Lower lobe of right lung (tissue), 2 donors: ENCODE results near the gene DPY19L1. TPM values are rescaled to one million over a fixed set of nuclear protein-coding genes. Genes with fewer than 3 reads are reported as not detected.
A peak's percentile ranks its signal among the peaks of the same experiment; 100 is the strongest.

Source experiments
- ATAC-seq, 2 donors: fragments of 200-7000 bp; cut with Tn5 transposase; one replicate each; pipeline ENCODE4 v1.9.1; 2020 to 2022; ENCODE audit warnings: mild to moderate bottlenecking in 2 of 2, moderate library complexity in 2 of 2
- DNase-seq: peaks from one replicate; pipeline ENCODE4 v3.0.0-alpha.2; 2020
- H3K27ac ChIP-seq: fragments of 200-600 bp; one replicate; pipeline ENCODE4 v1.8.0; 2022
- H3K27me3 ChIP-seq: fragments of 200-600 bp; one replicate; pipeline ENCODE4 v1.8.0; 2022; ENCODE audit warnings: low read depth
- H3K36me3 ChIP-seq: fragments of 200-600 bp; one replicate; pipeline ENCODE4 v1.8.0; 2022; ENCODE audit warnings: mild to moderate bottlenecking
- H3K4me1 ChIP-seq: fragments of 200-600 bp; one replicate; pipeline ENCODE4 v1.8.0; 2022
- H3K4me3 ChIP-seq: fragments of 200-600 bp; one replicate; pipeline ENCODE4 v1.8.0; 2022; ENCODE audit warnings: mild to moderate bottlenecking
- H3K9me3 ChIP-seq: fragments of 200-600 bp; one replicate; pipeline ENCODE4 v1.8.0; 2022
- CTCF ChIP-seq: fragments of 200-600 bp; IDR thresholded peaks from one replicate; pipeline ENCODE4 v1.8.0; 2022; ENCODE audit warnings: antibody characterized with exemption, mild to moderate bottlenecking
- intact Hi-C: fragments of 100-400 bp; cut with DNase I; formaldehyde crosslinking; loops from one replicate; pipeline ENCODE4 v1.11.0; 2022
- total RNA-seq: library from RNA; stranded (reverse); fragmentation: NEBNext Ultra II Directional; extraction: Animal tissue kit (Norgen Biotek cat#: 25700); gene quantifications from one replicate; pipeline ENCODE4 v1.2.1, GENCODE V29; 2021
- donor health status: DM: no; HTN: yes; CAD: no; lungs with severe emphysema.

Gene DPY19L1
- total RNA-seq, 1 donor from 2014 or later: 38.4 TPM

- Histone ChIP-seq H3K27ac (no peak overlapping the region), H3K9me3 (no peaks in the 10 kb centered on the region), H3K36me3 (no peaks in the 10 kb centered on the region), H3K27me3 (no peaks in the 10 kb centered on the region), H3K4me1 (no peaks in the 10 kb centered on the region), H3K4me3 (no peak overlapping the region)
- intact Hi-C loops: no loop called here
- TF ChIP-seq CTCF: no peak
- peak in 1 of 2 donors; percentile 43 for ATAC-seq
- DNase-seq: no peak
Observed at GRCh38 chr7:35026150-35026549, 11.1 kb downstream of the DPY19L1 start.

- Histone ChIP-seq H3K27me3 (no peaks in the 10 kb centered on the region), H3K4me1 (no peaks in the 10 kb centered on the region), H3K27ac (no peak overlapping the region), H3K4me3 (no peak overlapping the region), H3K36me3 (no peaks in the 10 kb centered on the region), H3K9me3 (no peaks in the 10 kb centered on the region)
- ATAC-seq: no peak
- no peak for TF ChIP-seq CTCF
- intact Hi-C loops: no loop called here
- no peak for DNase-seq
Observed at GRCh38 chr7:35025369-35025870, 11.9 kb downstream of the DPY19L1 start.

- Histone ChIP-seq H3K9me3 (no peaks in the 10 kb centered on the region), H3K36me3 (no peaks in the 10 kb centered on the region), H3K4me3 (no peak overlapping the region), H3K27me3 (no peaks in the 10 kb centered on the region), H3K4me1 (no peaks in the 10 kb centered on the region), H3K27ac (no peak overlapping the region)
- no peak for DNase-seq
- intact Hi-C loops: no loop called here
- no peak for ATAC-seq
- TF ChIP-seq CTCF: no peak
Observed at GRCh38 chr7:35024298-35024697, 13.0 kb downstream of the DPY19L1 start.

- intact Hi-C loops: no loop called here
- H3K36me3 ChIP-seq: no peaks in the 10 kb centered on the region
- H3K27ac ChIP-seq: no peak overlapping the region
- ATAC-seq (no peak), DNase-seq (no peak)
- no peaks in the 10 kb centered on the region for H3K4me1 ChIP-seq
- TF ChIP-seq CTCF: no peak
- H3K9me3 ChIP-seq: no peaks in the 10 kb centered on the region
- H3K27me3 ChIP-seq: no peaks in the 10 kb centered on the region
- no peak overlapping the region for H3K4me3 ChIP-seq
Observed at GRCh38 chr7:35022725-35023124, 14.6 kb downstream of the DPY19L1 start.

- no peak for TF ChIP-seq CTCF
Observed at GRCh38 chr7:35021445-35021844, 15.8 kb downstream of the DPY19L1 start.

GRCh38 chr7:35019801-35020200 lies 17.5 kb downstream of the DPY19L1 start:
- intact Hi-C loops: no loop called here
- Histone ChIP-seq H3K27me3 (no peaks in the 10 kb centered on the region), H3K36me3 (peaks cover 12% of the 10 kb centered on the region), H3K27ac (no peak overlapping the region), H3K4me1 (no peaks in the 10 kb centered on the region), H3K9me3 (no peaks in the 10 kb centered on the region), H3K4me3 (no peak overlapping the region)
- ATAC-seq: no peak
- DNase-seq: no peak
- TF ChIP-seq CTCF: no peak

More at GRCh38 chr7:35021445-35021844, 15.8 kb downstream of the DPY19L1 start:
- intact Hi-C loops: no loop called here
- DNase-seq (no peak), ATAC-seq (peak in 1 of 2 donors; percentile 61)
- Histone ChIP-seq H3K27me3 (no peaks in the 10 kb centered on the region), H3K36me3 (peaks cover 6% of the 10 kb centered on the region), H3K27ac (no peak overlapping the region), H3K4me1 (no peaks in the 10 kb centered on the region), H3K4me3 (no peak overlapping the region), H3K9me3 (no peaks in the 10 kb centered on the region)
